ACC112 (cell line): Measurements from ENCODE around the gene SORBS2.
"Not testable (repeated sequence)": the region's sequence is repeated elsewhere in the genome, so short reads cannot be mapped to it uniquely, and the experiment has no call there.

Experiments used
- H2AFZ ChIP-seq: fragments of 200-600 bp; sonication (generic); one replicate; pipeline ENCODE4 v1.6.0; 2017; ENCODE audit warnings: antibody characterized with exemption, low read length; ENCODE audit not compliant: unreplicated experiment
- H3K27ac ChIP-seq: fragments of 200-600 bp; sonication (generic); 2 replicates; pipeline ENCODE4 v1.5.1; 2014; ENCODE audit warnings: low read depth, mild to moderate bottlenecking, antibody characterized with exemption, low read length, moderate library complexity
- H3K27me3 ChIP-seq: fragments of 200-600 bp; sonication (generic); 2 replicates; pipeline ENCODE4 v1.6.1; 2014; ENCODE audit warnings: mild to moderate bottlenecking, antibody characterized with exemption, low read length, moderate library complexity, mixed read lengths; ENCODE audit not compliant: insufficient read depth
- H3K36me3 ChIP-seq: fragments of 200-600 bp; sonication (generic); 2 replicates; pipeline ENCODE4 v1.6.1; 2016; ENCODE audit warnings: mild to moderate bottlenecking, antibody characterized with exemption, low read length, moderate library complexity, mixed read lengths; ENCODE audit not compliant: insufficient read depth
- H3K4me1 ChIP-seq: fragments of 200-600 bp; sonication (generic); one replicate; pipeline ENCODE4 v1.6.1; 2016; ENCODE audit warnings: low read length, mixed read lengths; ENCODE audit not compliant: insufficient read depth, unreplicated experiment, control insufficient read depth
- H3K4me3 ChIP-seq: fragments of 200-600 bp; sonication (generic); 2 replicates; pipeline ENCODE4 v1.5.1; 2014; ENCODE audit warnings: mild to moderate bottlenecking, low read depth, low read length
- H3K79me2 ChIP-seq: fragments of 200-600 bp; sonication (generic); one replicate; pipeline ENCODE4 v1.6.0; 2016; ENCODE audit warnings: low read length; ENCODE audit not compliant: control insufficient read depth, unreplicated experiment, insufficient read depth

SORBS2 gene

DNA sequence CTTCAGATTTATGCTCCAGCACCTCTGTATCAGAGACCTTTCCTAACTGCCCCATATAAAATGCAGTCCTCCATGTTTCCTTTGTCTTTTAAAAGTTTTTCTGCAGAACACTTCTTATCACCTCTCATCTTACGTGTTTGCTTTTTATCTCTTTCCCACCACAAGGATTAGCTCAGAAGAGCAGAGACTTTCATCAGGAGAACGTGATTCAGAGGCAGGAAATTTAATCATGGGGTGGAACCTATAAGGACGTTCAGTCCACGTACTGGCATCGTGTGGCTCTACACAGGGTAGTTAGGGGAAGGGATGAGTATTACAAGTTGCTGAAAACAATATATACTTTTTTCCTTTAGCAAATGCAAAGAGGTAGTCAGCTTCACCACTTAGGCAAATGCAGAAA, 98.7 kb downstream of the SORBS2 start:
- peak overlapping the region; percentile 49 for H2AFZ ChIP-seq
- H3K36me3 ChIP-seq, result no peaks in the 10 kb centered on the region
- no peaks in the 10 kb centered on the region for H3K27me3 ChIP-seq
- peaks cover 55% of the 10 kb centered on the region for H3K4me1 ChIP-seq
- H3K27ac ChIP-seq, result peak overlapping the region; percentile 99
- H3K4me3 ChIP-seq, result peak overlapping the region; percentile 4; the same call in 1 of the 2 replicates
- no peaks in the 10 kb centered on the region for H3K79me2 ChIP-seq

DNA sequence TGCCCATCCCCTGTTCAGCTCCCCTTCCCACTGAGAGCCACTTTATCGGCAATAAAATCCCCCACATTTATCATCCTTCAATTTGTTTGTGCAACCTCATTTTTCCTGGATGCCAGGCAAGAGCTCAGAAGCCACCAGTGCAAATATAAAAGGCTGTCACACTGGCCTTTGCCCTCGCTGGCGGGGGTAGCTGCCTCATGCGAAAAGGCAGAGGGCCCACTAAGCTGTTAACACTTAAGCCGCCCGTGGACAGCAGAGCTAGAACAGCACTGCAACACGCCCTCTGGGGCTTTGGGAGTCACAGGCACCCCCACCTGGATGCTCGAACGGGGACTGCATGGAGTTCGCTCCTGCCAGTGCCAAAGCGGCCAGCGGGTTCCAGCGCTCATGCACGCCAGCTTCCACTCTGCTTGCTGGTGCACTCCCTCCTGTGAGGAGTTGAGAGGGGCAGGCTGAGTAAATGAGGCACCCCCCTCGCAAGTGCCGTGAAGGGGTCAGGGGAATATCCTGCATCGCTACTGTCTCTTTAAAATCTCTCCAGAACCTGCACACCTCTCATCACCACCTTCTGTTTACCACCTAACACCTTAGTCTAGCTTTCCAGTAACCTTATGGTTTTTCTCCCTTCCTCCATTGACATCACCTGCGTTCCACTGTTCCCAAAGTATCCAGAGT, 99.5 kb downstream of the SORBS2 start:
- Histone ChIP-seq H3K4me1 (peaks cover 60% of the 10 kb centered on the region), H3K27ac (peak overlapping the region; percentile 99), H3K27me3 (no peaks in the 10 kb centered on the region), H3K36me3 (no peaks in the 10 kb centered on the region), H3K79me2 (no peaks in the 10 kb centered on the region), H2AFZ (no peak overlapping the region), H3K4me3 (no peak overlapping the region)

DNA sequence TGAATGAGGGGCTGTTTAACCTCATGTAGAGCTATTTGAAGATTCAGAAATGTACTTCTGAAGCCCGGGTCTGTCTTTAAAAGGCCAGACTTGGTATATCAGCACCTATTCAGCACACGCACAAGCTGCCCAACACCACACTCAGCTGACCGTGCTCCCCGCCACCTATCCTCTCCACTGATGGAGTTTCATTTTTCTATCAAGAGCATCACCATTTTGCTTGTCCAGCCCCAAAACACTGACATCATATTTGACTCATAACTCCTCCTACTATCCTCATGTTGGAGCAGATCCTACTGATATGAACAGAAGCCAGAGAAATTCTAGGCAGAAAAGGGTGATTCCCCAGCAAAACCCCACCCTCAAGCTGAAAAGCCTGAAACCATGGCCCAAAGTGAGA, 100.3 kb downstream of the SORBS2 start:
- Histone ChIP-seq H3K27me3 (no peaks in the 10 kb centered on the region), H3K27ac (peak overlapping the region; percentile 99), H2AFZ (no peak overlapping the region), H3K79me2 (no peaks in the 10 kb centered on the region), H3K36me3 (no peaks in the 10 kb centered on the region), H3K4me3 (no peak overlapping the region), H3K4me1 (peaks cover 66% of the 10 kb centered on the region)

DNA sequence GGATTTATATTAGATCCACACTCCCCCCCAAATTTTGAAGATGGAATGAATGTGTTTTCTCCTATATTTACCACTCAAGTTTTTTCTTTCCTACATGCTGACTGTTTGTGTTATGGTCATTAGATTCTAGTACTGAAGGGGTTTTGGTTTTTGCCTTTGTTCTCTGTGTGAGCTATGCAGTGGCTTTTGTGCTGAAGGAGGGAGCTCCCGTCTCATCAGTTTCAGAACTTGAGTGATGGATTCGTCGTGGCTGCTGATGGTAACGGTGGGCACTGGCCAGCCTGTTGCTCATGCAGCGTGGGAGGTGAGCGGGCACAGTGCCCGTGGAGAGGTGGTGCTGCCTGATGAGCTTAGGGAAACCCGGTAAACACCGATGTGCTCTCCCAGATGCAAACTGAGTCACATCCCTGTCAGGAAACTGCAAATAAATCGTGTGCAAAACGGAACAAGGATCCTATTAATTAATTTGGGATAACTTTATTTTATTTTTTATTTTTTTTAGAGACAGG, 101.5 kb downstream of the SORBS2 start:
- Histone ChIP-seq H3K79me2 (no peaks in the 10 kb centered on the region), H3K4me1 (peaks cover 66% of the 10 kb centered on the region), H2AFZ (peak overlapping the region; percentile 15), H3K36me3 (peaks cover 9% of the 10 kb centered on the region), H3K27me3 (no peaks in the 10 kb centered on the region), H3K27ac (peak overlapping the region; percentile 99), H3K4me3 (peak overlapping the region; percentile 61)

DNA sequence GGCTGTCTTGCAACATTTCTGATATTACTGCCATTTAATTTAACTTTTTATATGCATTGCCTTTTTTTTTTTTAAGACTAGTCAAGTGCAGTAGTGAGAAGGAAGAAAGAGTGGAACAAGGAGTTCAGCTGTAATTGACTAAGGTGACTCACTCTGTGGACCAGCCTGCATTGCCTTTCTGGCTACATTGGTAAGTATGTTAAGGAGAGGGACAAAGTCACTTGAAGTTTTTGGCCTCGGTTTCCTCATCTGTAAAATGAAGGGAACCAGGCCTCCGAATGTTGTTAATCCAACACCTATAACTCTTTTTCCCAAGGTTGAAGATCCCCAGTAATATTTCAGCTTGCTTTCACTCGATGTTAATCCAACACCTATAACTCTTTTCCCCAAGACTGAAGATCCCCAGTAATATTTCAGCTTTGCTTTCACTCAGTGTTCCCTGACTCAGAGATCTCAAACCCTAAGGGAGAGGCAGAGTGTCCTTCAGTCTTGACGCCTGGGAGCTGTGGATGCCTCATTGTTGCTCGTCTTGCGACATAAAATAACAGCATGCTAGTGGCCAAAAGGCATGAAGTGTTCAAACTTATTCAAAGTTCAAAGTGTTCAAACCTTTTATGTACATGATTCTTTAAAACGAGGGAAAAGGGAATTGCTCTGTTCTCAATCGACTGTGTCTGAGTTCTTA, 102.0 kb downstream of the SORBS2 start:
- H3K4me3 ChIP-seq, result peak overlapping the region; percentile 61

DNA sequence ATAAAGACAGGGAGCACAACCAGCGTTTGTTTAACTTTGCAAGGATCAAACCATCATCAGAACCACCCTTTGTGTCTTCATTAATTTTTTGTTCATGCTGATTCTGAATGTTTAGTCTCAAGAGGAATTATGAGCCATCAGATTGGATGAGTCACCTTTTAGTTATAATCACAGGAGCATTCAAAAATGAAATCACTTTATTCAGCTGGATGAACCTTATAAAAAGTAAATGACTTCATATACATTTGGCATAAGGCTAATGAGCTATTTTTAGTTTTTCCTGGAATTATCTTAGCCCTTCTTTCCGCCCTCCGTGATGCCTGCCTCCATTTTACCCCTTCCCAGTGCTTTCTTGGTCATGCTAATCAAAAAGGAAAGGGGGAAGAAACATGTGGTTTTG, 103.6 kb downstream of the SORBS2 start:
- H2AFZ ChIP-seq, result no peak overlapping the region
- no peaks in the 10 kb centered on the region for H3K79me2 ChIP-seq
- peak overlapping the region; percentile 99 for H3K27ac ChIP-seq
- H3K4me1 ChIP-seq, result peaks cover 58% of the 10 kb centered on the region
- H3K36me3 ChIP-seq, result peaks cover 10% of the 10 kb centered on the region
- H3K27me3 ChIP-seq, result no peaks in the 10 kb centered on the region
- no peak overlapping the region; the same call in 1 of the 2 replicates for H3K4me3 ChIP-seq

More for the DNA sequence above, 102.0 kb downstream of the SORBS2 start:
- no peaks in the 10 kb centered on the region for H3K27me3 ChIP-seq
- H3K36me3 ChIP-seq, result peaks cover 10% of the 10 kb centered on the region
- H3K79me2 ChIP-seq, result no peaks in the 10 kb centered on the region
- peaks cover 66% of the 10 kb centered on the region for H3K4me1 ChIP-seq
- peak overlapping the region; percentile 99 for H3K27ac ChIP-seq
- peak overlapping the region; percentile 15 for H2AFZ ChIP-seq

DNA sequence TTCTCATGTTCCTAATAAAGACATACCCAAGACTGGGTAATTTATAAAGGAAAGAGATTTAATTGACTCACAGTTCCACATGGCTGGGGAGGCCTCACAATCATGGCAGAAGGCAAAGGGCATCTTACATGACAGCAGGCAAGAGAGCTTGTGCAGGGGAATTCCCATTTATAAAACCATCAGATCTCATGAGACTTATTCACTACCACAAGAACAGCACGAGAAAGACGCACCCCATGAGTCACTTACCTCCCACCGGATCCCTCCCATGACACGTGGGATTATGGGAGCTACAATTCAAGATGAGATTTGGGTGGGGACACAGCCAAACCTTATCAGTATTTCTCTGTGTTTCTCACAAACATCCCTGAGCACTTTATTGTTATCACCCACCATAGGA, 104.4 kb downstream of the SORBS2 start:
- not testable (repeated sequence) for H3K36me3 ChIP-seq, H3K4me3 ChIP-seq, H3K79me2 ChIP-seq, H3K27me3 ChIP-seq
- H3K4me1 ChIP-seq, result peaks cover 51% of the 10 kb centered on the region
- H2AFZ ChIP-seq, result peak overlapping the region; percentile 7
- peak overlapping the region; percentile 99 for H3K27ac ChIP-seq

DNA sequence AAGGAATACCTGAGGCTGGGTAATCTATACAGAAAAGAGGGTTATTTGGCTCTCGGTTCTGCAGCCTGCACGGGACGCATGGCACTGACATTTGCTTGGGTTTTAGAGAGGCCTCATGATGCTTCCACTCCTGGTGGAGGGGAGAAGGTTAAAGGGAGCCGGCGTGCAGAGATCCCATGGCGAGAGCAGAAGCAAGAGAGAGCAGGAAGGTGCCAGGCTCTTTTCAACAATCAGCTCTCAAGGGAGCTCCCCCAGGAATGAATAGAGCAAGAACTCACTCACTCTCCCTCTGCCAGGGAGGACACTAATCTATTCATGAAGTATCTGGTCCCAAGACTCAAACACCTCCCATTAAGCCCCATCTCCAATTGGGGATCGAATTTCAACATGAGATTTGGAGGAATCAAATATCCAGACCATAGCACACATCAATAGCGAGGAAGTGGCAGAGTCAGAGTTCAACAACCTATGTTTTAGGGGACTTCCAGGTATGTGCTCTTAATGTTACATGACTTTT, 109.8 kb downstream of the SORBS2 start:
- Histone ChIP-seq H3K4me1 (peaks cover 4% of the 10 kb centered on the region), H3K27ac (no peak overlapping the region), H3K4me3 (no peak overlapping the region), H3K36me3 (peaks cover 10% of the 10 kb centered on the region), H2AFZ (no peak overlapping the region), H3K79me2 (no peaks in the 10 kb centered on the region), H3K27me3 (no peaks in the 10 kb centered on the region)

DNA sequence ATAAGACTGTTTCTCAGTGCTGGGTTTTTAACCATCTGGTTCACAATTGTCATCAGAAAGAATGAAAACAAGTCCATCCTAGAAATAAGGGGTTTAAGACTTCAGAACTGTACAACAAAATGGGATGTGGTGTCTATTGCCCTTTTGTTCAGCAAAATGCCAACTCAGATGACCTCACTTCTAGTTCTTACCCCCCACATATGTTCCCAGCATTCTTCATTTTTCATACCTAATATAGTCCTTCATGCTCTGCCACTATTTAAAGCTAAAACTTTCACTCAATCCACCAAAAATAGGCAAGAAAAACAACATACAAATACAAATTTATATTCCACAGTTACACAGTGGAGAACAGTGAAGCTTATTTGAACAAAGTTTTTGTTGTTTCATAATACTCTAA, 111.4 kb downstream of the SORBS2 start:
- Histone ChIP-seq H3K36me3 (peaks cover 1% of the 10 kb centered on the region; the same call in 1 of the 2 replicates), H3K4me3 (no peak overlapping the region), H2AFZ (no peak overlapping the region), H3K27ac (no peak overlapping the region), H3K4me1 (no peaks in the 10 kb centered on the region), H3K79me2 (no peaks in the 10 kb centered on the region), H3K27me3 (no peaks in the 10 kb centered on the region)

DNA sequence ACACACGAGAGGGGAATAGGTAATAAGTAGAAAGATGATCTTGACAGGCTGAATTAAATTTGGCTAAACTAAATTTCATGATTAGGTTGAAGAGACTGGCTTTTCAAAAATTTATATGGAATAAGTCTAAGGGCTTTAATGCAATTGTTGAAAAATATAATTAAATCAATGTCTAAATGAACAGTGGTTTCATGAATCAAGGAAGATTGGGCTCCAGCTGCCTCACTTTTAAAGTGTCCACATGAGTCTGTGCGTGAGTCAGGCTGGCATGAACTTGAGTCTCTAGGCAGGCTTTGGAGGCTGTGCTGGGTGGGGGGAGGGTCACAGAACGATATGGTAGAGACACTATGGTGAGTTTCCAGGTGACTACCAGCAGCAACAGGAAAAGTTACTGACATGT, 111.9 kb downstream of the SORBS2 start:
- no peak overlapping the region for H3K27ac ChIP-seq
- no peaks in the 10 kb centered on the region for H3K27me3 ChIP-seq
- no peaks in the 10 kb centered on the region for H3K36me3 ChIP-seq
- no peaks in the 10 kb centered on the region for H3K4me1 ChIP-seq
- H3K4me3 ChIP-seq, result no peak overlapping the region
- no peak overlapping the region for H2AFZ ChIP-seq
- no peaks in the 10 kb centered on the region for H3K79me2 ChIP-seq
